Endometrial microvascular endothelial cells (primary cell): ENCODE measurements around the gene KCNG2. TPM values are rescaled to one million over a fixed set of nuclear protein-coding genes. Genes with fewer than 3 reads are reported as not detected.

Source experiments
- in situ Hi-C: cut with HindIII; loops from 2 replicates; pipeline ENCODE4 v1.10.0; 2017; ENCODE audit warnings: low sequenced_read_pairs, low pct_unique_long_range_greater_than_20kb; ENCODE audit errors: inconsistent ontology term
- total RNA-seq: library from RNA; depleted of rRNA; stranded (reverse); fragments of >200 nt; gene quantifications from one replicate; pipeline ENCODE4 v1.2.3, GENCODE V29; 2015; ENCODE audit errors: inconsistent ontology term

KCNG2 gene
- total RNA-seq, 1 donor from 2014 or later, result not detected

GRCh38 chr18:79940126-79940813 is 142.5 kb downstream of the KCNG2 start:
- in situ Hi-C loops, result no loop called here

- in situ Hi-C loops, result no loop called here
Measured at GRCh38 chr18:79940814-79941472, 143.2 kb downstream of the KCNG2 start.

GRCh38 chr18:79941473-79942119 is 143.9 kb downstream of the KCNG2 start:
- in situ Hi-C loops, result no loop called here

GRCh38 chr18:79942211-79942610 is 144.5 kb downstream of the KCNG2 start:
- in situ Hi-C loops, result no loop called here

GRCh38 chr18:79942786-79943607 is 145.3 kb downstream of the KCNG2 start:
- in situ Hi-C loops, result no loop called here

- in situ Hi-C loops, result no loop called here
Measured at GRCh38 chr18:79943608-79944125, 145.9 kb downstream of the KCNG2 start.

- in situ Hi-C loops, result no loop called here
Measured at GRCh38 chr18:79944126-79944731, 146.5 kb downstream of the KCNG2 start.

GRCh38 chr18:79944746-79945117 is 147.0 kb downstream of the KCNG2 start:
- in situ Hi-C loops, result no loop called here

GRCh38 chr18:79945118-79946042 is 147.6 kb downstream of the KCNG2 start:
- in situ Hi-C loops, result no loop called here

- in situ Hi-C loops, result no loop called here
Measured at GRCh38 chr18:79947054-79947755, 149.5 kb downstream of the KCNG2 start.

- in situ Hi-C loops, result no loop called here
Measured at GRCh38 chr18:79947881-79948610, 150.3 kb downstream of the KCNG2 start.

- in situ Hi-C loops, result no loop called here
Measured at GRCh38 chr18:79948719-79949411, 151.1 kb downstream of the KCNG2 start.
